Measurements from ENCODE around the gene GALNT18.

GALNT18 gene

DNA sequence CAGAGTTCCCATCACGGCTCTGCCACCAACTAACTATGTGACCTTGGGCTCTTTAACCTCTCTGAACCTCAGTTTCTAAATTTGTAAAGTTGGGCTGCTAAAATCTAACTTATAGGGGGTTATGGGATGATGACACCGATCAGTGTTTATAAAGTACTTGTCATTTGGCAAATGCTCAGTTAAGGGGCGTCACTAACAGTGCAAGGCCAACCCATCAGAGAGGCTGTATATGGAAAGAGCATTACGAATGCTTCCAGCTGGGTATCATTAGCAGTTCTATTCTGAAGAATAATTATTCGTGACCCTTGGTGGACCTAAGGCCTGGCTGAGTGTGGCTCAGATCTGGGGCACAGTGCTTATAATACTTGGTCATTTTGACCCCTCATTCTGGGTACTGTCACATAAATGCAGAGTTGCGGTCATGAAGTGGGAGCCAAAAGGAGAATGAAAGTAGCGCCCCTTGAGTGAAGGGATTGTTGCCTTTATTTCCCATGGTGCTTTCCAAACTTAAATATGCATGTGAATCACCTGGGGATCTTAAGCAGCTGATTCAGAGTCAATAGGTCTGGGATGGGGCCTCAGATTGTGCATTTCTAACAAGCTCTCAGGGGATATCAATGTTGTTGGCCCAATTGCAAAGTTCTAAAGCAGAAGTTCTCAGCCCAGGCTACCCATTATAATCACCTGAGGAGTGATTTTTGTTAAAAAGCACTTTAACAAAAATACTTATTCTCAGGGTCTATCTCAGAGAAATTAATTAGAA, 384.6 kb downstream of the GALNT18 start:
- no peaks in the 10 kb centered on the region for H3K9me3 ChIP-seq (ENCODE audit: low read length)
- H3K4me3 ChIP-seq (ENCODE audit: low read depth in 1 of 2, low read length in 2 of 2), result no peak overlapping the region
- no peak overlapping the region for H3K27ac ChIP-seq (ENCODE audit: low read depth, low read length)
- H3K27me3 ChIP-seq (ENCODE audit: control insufficient read depth in 1 of 2, insufficient read depth in 2 of 2, low read length in 2 of 2), result no peaks in the 10 kb centered on the region
- no peak overlapping the region for H3K9ac ChIP-seq (ENCODE audit: low read length)
- no peaks in the 10 kb centered on the region for H3K4me1 ChIP-seq (ENCODE audit: insufficient read depth, low read length)
- H3K36me3 ChIP-seq (ENCODE audit: insufficient read depth, low read length), result no peaks in the 10 kb centered on the region

DNA sequence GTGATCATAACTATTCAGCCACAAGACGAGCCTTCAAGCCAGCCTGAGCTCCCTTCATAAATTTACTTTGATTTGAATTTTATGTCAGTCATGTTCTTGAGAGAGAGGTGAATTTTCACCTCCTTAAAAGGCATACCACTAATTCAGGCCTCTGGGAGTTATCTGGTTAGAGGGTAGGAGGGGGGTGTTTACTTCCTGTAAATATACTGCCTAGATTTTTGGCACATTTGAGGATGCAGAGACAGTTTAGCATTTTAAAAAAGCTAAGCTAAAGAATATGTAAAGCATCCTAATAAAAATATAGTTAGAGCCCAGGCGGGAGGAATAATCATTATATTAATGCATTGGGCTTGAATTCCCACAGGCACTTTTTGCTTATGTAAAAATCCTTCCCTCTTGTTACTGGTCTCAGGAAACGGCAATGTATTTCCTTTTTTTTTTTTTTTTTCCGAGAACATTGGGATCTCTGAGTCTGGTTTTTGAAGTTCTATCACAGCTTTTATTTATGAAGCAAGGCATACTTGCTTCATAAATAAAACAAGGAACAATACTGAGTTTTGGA, 385.2 kb downstream of the GALNT18 start:
- no peaks in the 10 kb centered on the region for H3K36me3 ChIP-seq (ENCODE audit: insufficient read depth, low read length)
- H3K27ac ChIP-seq (ENCODE audit: low read depth, low read length), result no peak overlapping the region

DNA sequence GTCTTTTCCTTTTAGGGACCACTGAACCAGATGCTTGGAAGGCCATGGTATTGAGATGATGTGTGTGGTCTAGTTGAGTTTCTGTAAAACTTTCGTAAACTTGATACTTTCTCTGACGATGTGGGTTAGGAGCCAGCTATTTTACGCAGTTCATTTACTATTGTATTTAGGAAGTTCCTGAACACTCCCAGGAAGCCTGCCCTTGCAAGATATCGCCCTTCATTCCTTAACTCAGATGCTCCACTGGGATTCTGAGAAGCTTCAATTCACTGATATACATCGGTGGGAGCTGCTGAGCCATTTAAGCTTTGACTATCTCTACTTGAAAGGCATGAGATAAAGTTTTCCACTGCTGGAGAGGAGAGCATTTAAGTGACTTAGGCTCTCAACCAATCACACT, 390.0 kb downstream of the GALNT18 start:
- no peaks in the 10 kb centered on the region for H3K27me3 ChIP-seq (ENCODE audit: control insufficient read depth in 1 of 2, insufficient read depth in 2 of 2, low read length in 2 of 2)
- no peaks in the 10 kb centered on the region for H3K36me3 ChIP-seq (ENCODE audit: insufficient read depth, low read length)
- H3K9me3 ChIP-seq (ENCODE audit: low read length), result no peaks in the 10 kb centered on the region
- H3K4me1 ChIP-seq (ENCODE audit: insufficient read depth, low read length), result no peaks in the 10 kb centered on the region
- no peak overlapping the region for H3K9ac ChIP-seq (ENCODE audit: low read length)
- H3K4me3 ChIP-seq (ENCODE audit: low read depth in 1 of 2, low read length in 2 of 2), result no peak overlapping the region
- no peak overlapping the region for H3K27ac ChIP-seq (ENCODE audit: low read depth, low read length)

More for the DNA sequence above, 385.2 kb downstream of the GALNT18 start:
- H3K9me3 ChIP-seq (ENCODE audit: low read length), result no peaks in the 10 kb centered on the region
- no peaks in the 10 kb centered on the region for H3K4me1 ChIP-seq (ENCODE audit: insufficient read depth, low read length)
- H3K4me3 ChIP-seq (ENCODE audit: low read depth in 1 of 2, low read length in 2 of 2), result no peak overlapping the region
- no peak overlapping the region for H3K9ac ChIP-seq (ENCODE audit: low read length)
- no peaks in the 10 kb centered on the region for H3K27me3 ChIP-seq (ENCODE audit: control insufficient read depth in 1 of 2, insufficient read depth in 2 of 2, low read length in 2 of 2)

DNA sequence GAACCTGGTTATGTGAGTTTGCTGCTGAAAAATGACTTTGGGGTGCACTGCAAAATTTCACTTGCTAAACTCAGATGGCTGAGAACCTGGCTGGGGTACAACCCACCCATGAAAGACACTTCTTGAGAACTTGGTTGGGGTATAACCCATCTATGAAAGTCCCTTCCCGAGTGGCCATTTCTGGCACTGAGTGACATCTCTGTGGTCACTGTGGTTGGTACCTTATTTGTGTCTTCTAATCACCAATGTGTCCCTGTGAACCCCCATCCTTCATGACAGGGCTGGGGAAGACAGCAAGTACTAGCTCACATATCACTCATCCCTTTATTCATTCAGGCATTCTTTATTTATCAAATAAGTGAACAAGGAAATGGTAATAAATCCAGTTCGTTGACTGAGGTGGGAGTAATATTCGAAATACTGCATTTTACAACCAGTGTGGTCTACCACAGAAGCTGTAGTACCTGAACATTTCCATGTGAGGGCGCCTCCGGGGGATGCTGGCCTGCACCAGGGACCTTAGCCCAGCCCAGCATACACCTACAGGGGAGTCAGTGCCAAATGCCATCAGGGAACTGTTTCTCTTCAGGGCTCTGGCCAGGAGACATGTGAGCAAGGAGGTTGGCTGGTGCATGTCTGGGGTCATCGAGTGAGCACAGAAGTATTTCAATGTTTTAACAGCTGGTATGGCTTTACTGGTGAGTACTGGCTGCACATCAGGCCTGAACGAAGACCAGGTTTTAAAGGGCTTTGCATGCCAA, 390.8 kb downstream of the GALNT18 start:
- Histone ChIP-seq H3K27ac (ENCODE audit: low read depth, low read length) (no peak overlapping the region), H3K9me3 (ENCODE audit: low read length) (no peaks in the 10 kb centered on the region), H3K4me3 (ENCODE audit: low read depth in 1 of 2, low read length in 2 of 2) (no peak overlapping the region), H3K27me3 (ENCODE audit: control insufficient read depth in 1 of 2, insufficient read depth in 2 of 2, low read length in 2 of 2) (no peaks in the 10 kb centered on the region), H3K9ac (ENCODE audit: low read length) (no peak overlapping the region), H3K4me1 (ENCODE audit: insufficient read depth, low read length) (no peaks in the 10 kb centered on the region), H3K36me3 (ENCODE audit: insufficient read depth, low read length) (no peaks in the 10 kb centered on the region)

DNA sequence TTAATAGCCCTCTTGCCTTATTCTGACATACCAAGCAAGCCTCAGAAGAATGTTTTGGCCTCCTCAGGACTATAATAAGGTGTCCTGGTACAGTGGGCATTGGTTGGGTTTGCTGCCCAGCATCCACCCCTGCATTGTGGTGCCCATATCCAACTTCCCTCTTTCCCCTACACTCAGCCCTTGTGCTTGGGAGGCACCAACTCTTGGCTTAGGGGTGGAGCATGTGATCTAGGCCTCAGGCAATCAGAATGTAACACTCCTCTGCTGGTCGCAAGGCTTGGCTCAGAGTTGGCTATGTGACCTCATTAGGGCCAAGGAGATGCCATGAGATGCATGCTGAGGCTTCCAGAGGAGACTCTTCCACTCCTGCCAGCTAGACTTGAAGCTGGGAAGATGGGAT, 391.7 kb downstream of the GALNT18 start:
- no peak overlapping the region for H3K27ac ChIP-seq (ENCODE audit: low read depth, low read length)
- no peak overlapping the region for H3K9ac ChIP-seq (ENCODE audit: low read length)
- H3K27me3 ChIP-seq (ENCODE audit: control insufficient read depth in 1 of 2, insufficient read depth in 2 of 2, low read length in 2 of 2), result no peaks in the 10 kb centered on the region
- no peaks in the 10 kb centered on the region for H3K9me3 ChIP-seq (ENCODE audit: low read length)
- H3K4me1 ChIP-seq (ENCODE audit: insufficient read depth, low read length), result no peaks in the 10 kb centered on the region
- H3K4me3 ChIP-seq (ENCODE audit: low read depth in 1 of 2, low read length in 2 of 2), result no peak overlapping the region
- no peaks in the 10 kb centered on the region for H3K36me3 ChIP-seq (ENCODE audit: insufficient read depth, low read length)

DNA sequence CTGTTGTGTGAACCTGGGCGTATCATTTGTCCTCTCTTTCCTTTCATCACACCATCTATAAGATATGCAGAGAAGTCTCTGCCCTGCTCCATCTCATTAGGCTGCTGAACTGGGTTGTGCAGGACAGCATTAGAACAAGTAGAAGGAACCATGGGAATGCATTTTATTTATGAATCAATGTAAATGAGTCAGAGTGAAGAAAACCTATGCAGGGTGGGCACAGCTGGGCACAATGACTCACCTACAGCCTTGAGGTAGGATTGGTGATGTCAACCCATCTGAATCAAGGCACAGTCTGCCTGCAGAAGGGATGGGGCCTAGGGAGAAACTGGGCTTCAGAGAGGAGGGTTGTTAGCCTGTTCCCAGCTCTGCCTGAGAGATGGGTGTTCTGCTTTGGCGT, 392.2 kb downstream of the GALNT18 start:
- Histone ChIP-seq H3K4me1 (ENCODE audit: insufficient read depth, low read length) (no peaks in the 10 kb centered on the region), H3K9me3 (ENCODE audit: low read length) (no peaks in the 10 kb centered on the region), H3K4me3 (ENCODE audit: low read depth in 1 of 2, low read length in 2 of 2) (no peak overlapping the region), H3K27ac (ENCODE audit: low read depth, low read length) (no peak overlapping the region), H3K36me3 (ENCODE audit: insufficient read depth, low read length) (no peaks in the 10 kb centered on the region), H3K27me3 (ENCODE audit: control insufficient read depth in 1 of 2, insufficient read depth in 2 of 2, low read length in 2 of 2) (no peaks in the 10 kb centered on the region), H3K9ac (ENCODE audit: low read length) (no peak overlapping the region)

DNA sequence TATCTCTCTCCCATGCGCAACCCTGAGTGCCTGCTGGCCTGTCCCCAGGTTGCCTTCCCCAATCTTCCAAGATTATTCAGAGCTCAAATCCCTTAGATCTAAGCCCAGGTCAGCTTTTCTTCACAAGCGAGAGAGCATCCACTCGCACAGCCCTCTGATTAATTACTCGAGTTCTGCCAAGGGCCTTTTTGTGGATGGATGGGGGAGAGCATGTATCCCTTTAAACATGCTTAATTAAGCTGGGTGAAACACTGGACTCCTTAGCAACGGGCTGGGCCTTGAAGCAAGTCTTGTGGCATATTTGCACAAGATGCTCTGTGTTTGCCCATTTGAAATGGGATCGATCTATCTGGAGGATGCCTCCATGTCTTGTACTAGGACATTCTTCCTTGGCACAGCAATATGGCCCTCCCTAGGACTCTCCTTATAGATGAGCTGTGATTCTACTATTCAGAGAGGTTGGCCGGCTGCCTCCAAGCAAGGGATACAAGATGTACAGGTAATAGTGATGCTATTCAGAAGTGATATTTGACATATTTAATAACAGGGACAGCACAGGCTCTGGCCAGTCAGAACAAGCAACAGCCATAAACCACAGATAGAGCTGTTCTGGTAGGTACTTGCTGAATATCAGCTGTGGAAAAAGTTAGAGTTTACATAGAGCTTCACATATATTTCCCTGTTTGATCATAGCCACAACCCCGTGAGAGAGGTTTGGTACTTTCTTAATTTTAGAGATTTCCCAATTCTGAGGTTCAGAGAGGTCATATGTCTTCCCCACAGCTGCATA, 394.3 kb downstream of the GALNT18 start:
- Histone ChIP-seq H3K36me3 (ENCODE audit: insufficient read depth, low read length) (no peaks in the 10 kb centered on the region), H3K9me3 (ENCODE audit: low read length) (no peaks in the 10 kb centered on the region), H3K27ac (ENCODE audit: low read depth, low read length) (no peak overlapping the region), H3K9ac (ENCODE audit: low read length) (no peak overlapping the region), H3K27me3 (ENCODE audit: control insufficient read depth in 1 of 2, insufficient read depth in 2 of 2, low read length in 2 of 2) (no peaks in the 10 kb centered on the region), H3K4me1 (ENCODE audit: insufficient read depth, low read length) (no peaks in the 10 kb centered on the region), H3K4me3 (ENCODE audit: low read depth in 1 of 2, low read length in 2 of 2) (no peak overlapping the region)
